ENCODE measurements around the gene ZFYVE28.

DNA sequence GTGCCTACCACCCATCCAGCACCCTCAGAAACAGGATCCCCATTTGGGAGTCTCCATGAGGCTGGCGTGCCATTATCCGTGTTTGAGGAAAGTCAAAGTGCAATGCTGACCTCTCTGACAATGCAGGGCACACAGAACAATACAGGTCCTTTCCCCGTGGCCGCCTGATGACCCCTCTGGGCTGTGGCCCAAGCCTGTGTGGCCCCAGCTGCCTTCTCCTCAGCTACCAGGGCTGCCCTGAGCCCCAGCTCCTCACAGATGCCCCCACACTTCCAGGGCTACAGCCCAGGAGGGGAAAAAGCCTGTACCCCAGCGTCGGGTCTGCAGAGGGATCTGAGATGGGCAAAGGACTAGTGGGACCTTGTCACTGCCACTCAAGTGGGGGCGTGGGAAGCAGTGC lies 15.5 kb downstream of the ZFYVE28 start:
- TF ChIP-seq POU2F2 (IDR thresholded peaks at IDR 0.05; ENCODE audit: low read depth, low read length) (no peak), POLR2AphosphoS5 (IDR thresholded peaks at IDR 0.05; ENCODE audit: low read depth, low read length) (no peak)
